H1 (cell line): ENCODE data around the gene S100A4. TPM values are rescaled to one million over a fixed set of nuclear protein-coding genes. Genes with fewer than 3 reads are reported as not detected.

Experiments
- CTCF ChIA-PET: fragments of 300-600 bp; sonication (Branson Sonifier 250); formaldehyde crosslinking; loops from one replicate; lab custom pipeline; 2021; ENCODE audit not compliant: partially characterized antibody; lab: Charles Lee
- POLR2A ChIA-PET: fragments of 300-600 bp; sonication (Branson Sonifier 250); formaldehyde crosslinking; loops from one replicate; lab custom pipeline; 2021; ENCODE audit warnings: inconsistent platforms; ENCODE audit not compliant: partially characterized antibody; lab: Charles Lee
- DNase-seq, 2 experiments: peaks; one replicate each; pipeline versions ENCODE4 v3.0.0 to v3.0.0-alpha.2; 2010 to 2022; ENCODE audit warnings: low spot score in 2 of 2, low read depth in 1 of 2, mixed read lengths in 1 of 2
- FAIRE-seq: peaks from 2 replicates; lab custom pipeline; 2011; peaks lifted over from hg19 to GRCh38; lab: Jason Lieb, UNC
- H2AFZ ChIP-seq: 2 replicates; pipeline ENCODE4 v1.8.1; 2012; ENCODE audit warnings: low read length, inconsistent platforms
- H2AK5ac ChIP-seq: 2 replicates; pipeline ENCODE4 v1.6.1; 2013; ENCODE audit warnings: low read depth, low read length
- H2BK120ac ChIP-seq: replicated peaks from 2 replicates; pipeline ENCODE3; 2013; ENCODE audit warnings: low read depth, low read length, inconsistent platforms
- H2BK12ac ChIP-seq: 2 replicates; pipeline ENCODE4 v1.6.1; 2013; ENCODE audit warnings: low read depth, low read length
- H2BK15ac ChIP-seq: 2 replicates; pipeline ENCODE4 v1.6.1; 2013; ENCODE audit warnings: low read length
- H2BK20ac ChIP-seq: 2 replicates; pipeline ENCODE4 v1.6.1; 2013; ENCODE audit warnings: low read length
- H2BK5ac ChIP-seq: 2 replicates; pipeline ENCODE4 v1.6.1; 2013; ENCODE audit warnings: low read depth, low read length
- H3K14ac ChIP-seq: 2 replicates; pipeline ENCODE4 v1.6.1; 2013; ENCODE audit warnings: inconsistent platforms; ENCODE audit not compliant: insufficient read length
- H3K18ac ChIP-seq: 2 replicates; pipeline ENCODE4 v1.6.1; 2013; ENCODE audit warnings: low read length; ENCODE audit errors: extremely low read depth
- H3K23ac ChIP-seq: 2 replicates; pipeline ENCODE4 v1.6.1; 2013; ENCODE audit warnings: inconsistent platforms; ENCODE audit not compliant: insufficient read length
- H3K23me2 ChIP-seq: 2 replicates; pipeline ENCODE4 v1.6.1; 2013; ENCODE audit warnings: low read depth, low read length
- H3K27ac ChIP-seq: 2 replicates; pipeline ENCODE4 v1.6.1; 2011; ENCODE audit warnings: low read depth, low read length, inconsistent platforms
- H3K27me3 ChIP-seq, 4 experiments: replicated peaks in 1 of 4; 1 replicate in 1 of 4; 2 replicates in 3 of 4; pipeline versions ENCODE4 v1.6.1 to v1.8.1; 2011 to 2013; ENCODE audit warnings: low read length in 3 of 4, mild to moderate bottlenecking in 3 of 4, inconsistent platforms in 2 of 4, mixed read lengths in 2 of 4, moderate library complexity in 1 of 4; ENCODE audit not compliant: control insufficient read depth in 3 of 4, insufficient read depth in 3 of 4; ENCODE audit errors: extremely low read depth in 1 of 4
- H3K36me3 ChIP-seq, 4 experiments: 2 replicates each; pipeline versions ENCODE4 v1.6.1 to v1.8.1; 2011 to 2013; ENCODE audit warnings: mild to moderate bottlenecking in 4 of 4, low read length in 3 of 4, moderate library complexity in 2 of 4, control low read depth in 1 of 4, inconsistent platforms in 1 of 4; ENCODE audit not compliant: insufficient read depth in 4 of 4, control insufficient read depth in 2 of 4
- H3K4ac ChIP-seq: replicated peaks from 2 replicates; pipeline ENCODE3; 2013; ENCODE audit warnings: low read length, low read depth, mixed read lengths, inconsistent platforms; ENCODE audit not compliant: insufficient read length
- H3K4me1 ChIP-seq, 4 experiments: replicated peaks in 1 of 4; 1 replicate in 1 of 4; 2 replicates in 3 of 4; pipeline versions ENCODE4 v1.6.1 to v1.8.1; 2011 to 2013; ENCODE audit warnings: low read length in 3 of 4, inconsistent platforms in 2 of 4, mixed read lengths in 1 of 4; ENCODE audit not compliant: insufficient read depth in 4 of 4, control insufficient read depth in 3 of 4
- H3K4me2 ChIP-seq, 2 experiments: 2 replicates each; pipeline versions ENCODE4 v1.6.1 to v1.8.1; 2011 to 2013; ENCODE audit warnings: low read depth in 2 of 2, low read length in 2 of 2, control low read depth in 1 of 2, inconsistent platforms in 1 of 2, mild to moderate bottlenecking in 1 of 2; ENCODE audit not compliant: insufficient read depth in 1 of 2
- H3K4me3 ChIP-seq, 4 experiments: fragments of 200-600, 300-600 bp in 1 of 4; sonication (generic), shearing (Covaris generic), sonication (Bioruptor Twin) in 1 of 4; 2 replicates each; pipeline versions ENCODE4 v1.5.1 to v1.8.1; 2011 to 2016; ENCODE audit warnings: low read length in 4 of 4, low read depth in 3 of 4, control low read depth in 2 of 4, inconsistent platforms in 2 of 4, mild to moderate bottlenecking in 2 of 4, mixed read lengths in 1 of 4, moderate library complexity in 1 of 4; ENCODE audit not compliant: insufficient read depth in 2 of 4; ENCODE audit errors: extremely low read depth in 1 of 4
- H3K56ac ChIP-seq: replicated peaks from 2 replicates; pipeline ENCODE3; 2013; ENCODE audit warnings: low read depth, mild to moderate bottlenecking, mixed read lengths, low read length, inconsistent platforms; ENCODE audit not compliant: insufficient read length
- H3K79me1 ChIP-seq: 2 replicates; pipeline ENCODE4 v1.6.1; 2013; ENCODE audit warnings: low read depth, low read length, control low read depth
- H3K79me2 ChIP-seq, 2 experiments: 2 replicates each; pipeline versions ENCODE4 v1.6.1 to v1.8.1; 2012 to 2013; ENCODE audit warnings: low read length in 2 of 2, mild to moderate bottlenecking in 2 of 2, inconsistent platforms in 1 of 2; ENCODE audit not compliant: insufficient read depth in 2 of 2, control insufficient read depth in 1 of 2
- H3K9ac ChIP-seq, 4 experiments: replicated peaks in 1 of 4; 1 replicate in 1 of 4; 2 replicates in 3 of 4; pipeline versions ENCODE4 v1.6.1 to v1.8.1; 2011 to 2013; ENCODE audit warnings: low read depth in 3 of 4, low read length in 3 of 4, control low read depth in 2 of 4, mild to moderate bottlenecking in 2 of 4, moderate library complexity in 2 of 4, inconsistent platforms in 1 of 4; ENCODE audit errors: extremely low read depth in 1 of 4
- H3K9me3 ChIP-seq, 2 experiments: 2 replicates each; pipeline versions ENCODE4 v1.6.1 to v1.8.1; 2012 to 2013; ENCODE audit warnings: mild to moderate bottlenecking in 2 of 2, moderate library complexity in 2 of 2, control low read depth in 1 of 2, inconsistent platforms in 1 of 2, low read depth in 1 of 2, low read length in 1 of 2, mixed read lengths in 1 of 2; ENCODE audit not compliant: insufficient read depth in 2 of 2
- H4K20me1 ChIP-seq, 2 experiments: replicated peaks in 1 of 2; 2 replicates each; pipeline versions ENCODE3 to v1.8.1; 2011 to 2013; ENCODE audit warnings: inconsistent platforms in 2 of 2, low read length in 2 of 2, mild to moderate bottlenecking in 1 of 2; ENCODE audit not compliant: insufficient read depth in 2 of 2, control insufficient read depth in 1 of 2
- H4K5ac ChIP-seq: 2 replicates; pipeline ENCODE4 v1.6.1; 2013; ENCODE audit warnings: low read length, low read depth, mixed read lengths, inconsistent platforms; ENCODE audit not compliant: insufficient read length
- H4K8ac ChIP-seq: 2 replicates; pipeline ENCODE4 v1.8.0; 2013; ENCODE audit warnings: mild to moderate bottlenecking, moderate library complexity, low read length, inconsistent platforms; ENCODE audit not compliant: insufficient read depth; ENCODE audit errors: extremely low read depth
- H4K91ac ChIP-seq: replicated peaks from 2 replicates; pipeline ENCODE3; 2013; ENCODE audit warnings: low read length, mixed read lengths, inconsistent platforms; ENCODE audit not compliant: insufficient read length
- BCL11A ChIP-seq, 2 experiments: IDR thresholded peaks; one replicate each; pipeline ENCODE4 v1.6.1; 2011; ENCODE audit warnings: low read depth in 2 of 2, low read length in 2 of 2, mild to moderate bottlenecking in 2 of 2
- CBX5 ChIP-seq: fragments of 300-800, 300-1000 bp; sonication (generic); IDR thresholded peaks from 2 replicates; pipeline ENCODE4 v1.7.1; 2016; ENCODE audit warnings: antibody characterized with exemption, low read length, low read depth
- CEBPB ChIP-seq: IDR thresholded peaks from 2 replicates; pipeline ENCODE4 v1.6.1; 2012; ENCODE audit warnings: low read depth, low read length
- JUND ChIP-seq: IDR thresholded peaks from 2 replicates; pipeline ENCODE4 v1.6.1; 2011; ENCODE audit warnings: mild to moderate bottlenecking, improper control_type of control experiment, low read length
- MAX ChIP-seq: IDR thresholded peaks from 2 replicates; pipeline ENCODE4 v1.6.1; 2012; ENCODE audit warnings: inconsistent platforms
- NRF1 ChIP-seq: IDR thresholded peaks from 2 replicates; pipeline ENCODE4 v1.6.1; 2011; ENCODE audit warnings: mild to moderate bottlenecking, low read depth, low read length, improper control_type of control experiment
- PHF8 ChIP-seq: fragments of 200-600 bp; sonication (generic); conservative IDR thresholded peaks from 2 replicates; pipeline ENCODE4 v1.7.1; 2012; ENCODE audit warnings: low read depth, mild to moderate bottlenecking, inconsistent platforms, low read length, moderate library complexity
- SP1 ChIP-seq: IDR thresholded peaks from 2 replicates; pipeline ENCODE4 v1.6.1; 2011; ENCODE audit warnings: low read depth, low read length
- SP2 ChIP-seq: IDR thresholded peaks from 2 replicates; pipeline ENCODE4 v1.6.1; 2012; ENCODE audit warnings: mild to moderate bottlenecking, low read length, inconsistent platforms
- SP4 ChIP-seq: IDR thresholded peaks from 2 replicates; pipeline ENCODE4 v1.6.1; 2012; ENCODE audit warnings: low read length, inconsistent platforms
- ZNF274 ChIP-seq: IDR thresholded peaks from 2 replicates; pipeline ENCODE4 v1.7.0; 2012; ENCODE audit warnings: low read length, borderline replicate concordance; ENCODE audit errors: extremely low read depth
- WGBS, 2 experiments: shearing (Covaris generic) in 1 of 2; methylation state at CpG; one replicate each; pipeline versions ENCODE4 v1.1.6 to v1.1.7; 2013 to 2015; ENCODE audit warnings: low lambda C conversion rate in 2 of 2, mixed read lengths in 2 of 2, inconsistent platforms in 1 of 2, low coverage in 1 of 2, missing lambda C conversion rate in 1 of 2; ENCODE audit not compliant: insufficient replicate concordance in 2 of 2, insufficient coverage in 1 of 2, insufficient read length in 1 of 2; ENCODE audit errors: extremely low coverage in 1 of 2, missing lambda C conversion rate in 1 of 2; 5-methylcytosine and 5-hydroxymethylcytosine counted together
- polyA plus RNA-seq, 7 experiments: library from polyadenylated mRNA; depleted of rRNA in 3 of 7; stranded (reverse) in 5 of 7; unstranded in 2 of 7; fragments of >200 nt in 5 of 7; fragments of 200-250 nt in 2 of 7; gene quantifications; 1 replicate in 5 of 7; 2 replicates in 1 of 7; 4 replicates in 1 of 7; pipeline versions ENCODE4 v1.2.1 to v1.2.3, GENCODE V29; 2011 to 2013; ENCODE audit warnings: missing spikeins in 2 of 7, mixed read lengths in 2 of 7
- total RNA-seq: library from RNA; stranded (reverse); fragmentation: NEBNext Ultra II Directional; extraction: Animal tissue kit (Norgen Biotek cat#: 25700); gene quantifications from 2 replicates; pipeline ENCODE4 v1.2.1, GENCODE V29; 2021

The S100A4 gene
- total and polyA plus RNA-seq, 2 of the 8 experiments (the other 6 are each of a cell fraction or from before 2014, with no cell fraction given): 36.3 to 85.4 TPM

GRCh38 chr1:153588482-153588881 lies 42.9 kb upstream of the S100A4 start:
- Histone ChIP-seq H4K20me1 (no peaks in the 10 kb centered on the region), H2BK5ac (no peak overlapping the region), H3K23ac (no peak overlapping the region), H4K8ac (no peak overlapping the region), H3K18ac (no peak overlapping the region), H2BK15ac (no peak overlapping the region), H3K36me3 (no peaks in the 10 kb centered on the region), H3K9me3 (no peaks in the 10 kb centered on the region), H3K4me3 (no peak overlapping the region), H2AFZ (no peak overlapping the region), H3K4ac (no peak overlapping the region), H3K79me2 (no peaks in the 10 kb centered on the region), H3K56ac (no peak overlapping the region), H4K5ac (no peak overlapping the region), H2BK20ac (no peak overlapping the region), H3K4me1 (no peaks in the 10 kb centered on the region), H3K9ac (no peak overlapping the region), H3K79me1 (no peaks in the 10 kb centered on the region), H3K4me2 (no peak overlapping the region), H3K14ac (no peak overlapping the region), H4K91ac (no peak overlapping the region), H3K27me3 (no peaks in the 10 kb centered on the region), H2BK12ac (no peak overlapping the region), H3K23me2 (no peaks in the 10 kb centered on the region), H2BK120ac (no peak overlapping the region), H3K27ac (no peak overlapping the region), H2AK5ac (no peak overlapping the region)
- POLR2A ChIA-PET: interaction anchor here (0.7 to 1.3 kb wide), 3 partner anchors 9 to 47 kb away, joined by 3 to 4 read pairs (median 3); no protein-coding TSS in a partner anchor
- FAIRE-seq (no peak), DNase-seq (no peak)
- TF ChIP-seq SP4 (no peak), ZNF274 (no peak), SP2 (no peak), CEBPB (no peak), CBX5 (no peak), NRF1 (no peak), BCL11A (IDR thresholded peaks at IDR 0.05; ENCODE audit: low read depth in 2 of 2, low read length in 2 of 2) (no peak), MAX (no peak), JUND (no peak), SP1 (no peak), PHF8 (no peak)
- WGBS, 2 experiments: 97% methylated on average over 2 of the region's 2 CpGs; no CpG with 5 or more reads in 1 of the 2 experiments
- CTCF ChIA-PET: no interaction called here
